DMS153 (cell line): ENCODE results near the gene WDR82.

Experiments used
- DNase-seq: peaks from one replicate; lab custom pipeline; 2025; lab: John Stamatoyannopoulos, UW

WDR82 gene, protein sequence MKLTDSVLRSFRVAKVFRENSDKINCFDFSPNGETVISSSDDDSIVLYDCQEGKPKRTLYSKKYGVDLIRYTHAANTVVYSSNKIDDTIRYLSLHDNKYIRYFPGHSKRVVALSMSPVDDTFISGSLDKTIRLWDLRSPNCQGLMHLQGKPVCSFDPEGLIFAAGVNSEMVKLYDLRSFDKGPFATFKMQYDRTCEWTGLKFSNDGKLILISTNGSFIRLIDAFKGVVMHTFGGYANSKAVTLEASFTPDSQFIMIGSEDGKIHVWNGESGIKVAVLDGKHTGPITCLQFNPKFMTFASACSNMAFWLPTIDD

DNA sequence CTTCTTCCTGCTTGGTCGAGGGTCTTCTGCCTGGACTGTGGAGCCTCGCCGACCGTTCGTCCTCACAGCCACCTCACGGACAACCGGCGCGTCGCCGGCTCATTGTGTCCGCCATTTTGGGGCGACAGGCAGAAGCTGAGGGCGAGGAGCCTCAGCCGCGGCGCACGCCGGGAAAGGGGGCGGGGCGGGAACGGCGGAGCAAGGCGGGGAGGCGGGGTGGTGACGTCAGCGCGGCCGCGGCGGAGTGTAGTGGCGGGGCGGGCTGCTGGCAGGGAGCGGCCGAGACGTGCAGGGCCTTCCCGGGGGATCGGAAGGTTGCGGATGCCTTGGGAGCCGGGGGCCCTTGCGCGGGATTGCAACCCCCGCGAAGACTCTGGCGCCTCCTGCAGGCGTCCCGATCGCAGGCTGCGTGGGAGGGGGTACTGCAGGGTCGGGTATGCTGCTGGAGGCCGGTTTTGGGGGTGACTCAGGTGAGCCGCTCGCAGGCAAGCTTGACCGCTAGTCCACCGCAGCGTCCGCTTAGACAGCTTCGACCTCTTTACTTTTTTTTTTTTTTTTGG is at the start of gene WDR82:
WDR82 (minus strand) TSS at position 140 of the 560 bp plus-strand sequence. CDS start 288 bp downstream, outside the sequence.
- DNase-seq: peak; percentile 64

DNA sequence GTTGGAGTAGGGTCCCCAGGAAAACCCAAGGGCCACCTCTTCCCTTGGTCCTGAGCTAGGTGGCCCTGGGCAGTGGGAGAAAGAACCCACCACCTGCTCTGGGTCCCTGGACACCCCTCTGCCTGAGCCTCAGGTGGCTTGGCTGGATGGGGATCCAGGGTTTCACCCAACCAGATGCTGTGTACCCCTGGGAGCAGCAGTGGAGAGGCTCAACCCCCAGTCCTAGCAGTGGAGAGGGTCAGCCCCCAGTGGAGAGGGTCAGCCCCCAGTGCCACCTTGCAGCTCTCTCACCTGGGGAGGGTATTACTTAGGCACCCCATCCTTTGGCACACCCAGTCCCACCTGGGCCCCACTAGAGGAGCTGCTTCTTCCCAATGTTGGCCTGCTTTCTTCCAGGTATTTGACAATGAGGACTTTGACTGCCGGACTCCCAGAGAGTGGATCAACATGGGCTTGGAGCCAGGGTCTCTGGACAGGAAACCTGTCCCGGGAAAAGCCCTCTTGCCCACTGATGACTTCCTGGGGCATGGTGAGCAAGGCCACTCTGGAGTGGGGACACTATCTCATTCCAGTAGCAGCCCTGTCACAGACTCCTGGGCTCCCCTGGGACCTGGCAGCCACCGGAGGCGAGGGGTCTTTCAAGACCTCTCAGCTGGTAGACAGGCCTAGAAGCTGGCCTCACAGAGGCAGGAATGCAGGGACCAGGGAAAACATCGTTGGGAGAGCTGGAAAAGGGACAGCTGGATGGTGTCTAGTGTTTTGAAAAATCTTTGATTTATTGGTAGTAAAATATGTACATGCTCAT is 49.2 kb upstream of the WDR82 start:
- no peak for DNase-seq

DNA sequence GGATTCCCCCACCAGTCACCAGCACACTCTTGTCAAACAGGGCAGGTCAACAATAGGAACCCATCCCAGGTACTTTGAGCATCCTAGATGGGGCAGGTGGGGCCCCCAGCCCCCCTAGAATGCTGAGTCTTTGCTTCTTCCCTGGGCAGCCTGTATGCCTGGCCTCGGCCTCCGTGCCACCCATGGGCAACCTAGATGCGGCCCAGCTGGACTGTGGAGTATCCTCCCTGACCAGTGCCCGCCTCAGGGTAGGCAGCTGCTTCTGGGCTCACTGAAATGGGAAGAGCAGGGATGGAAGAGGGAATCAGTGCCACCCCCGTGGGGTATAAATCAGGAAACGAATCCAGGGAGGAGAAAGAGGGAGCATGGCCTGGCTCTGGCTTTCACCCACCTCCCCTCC is 48.5 kb upstream of the WDR82 start:
- DNase-seq: no peak

DNA sequence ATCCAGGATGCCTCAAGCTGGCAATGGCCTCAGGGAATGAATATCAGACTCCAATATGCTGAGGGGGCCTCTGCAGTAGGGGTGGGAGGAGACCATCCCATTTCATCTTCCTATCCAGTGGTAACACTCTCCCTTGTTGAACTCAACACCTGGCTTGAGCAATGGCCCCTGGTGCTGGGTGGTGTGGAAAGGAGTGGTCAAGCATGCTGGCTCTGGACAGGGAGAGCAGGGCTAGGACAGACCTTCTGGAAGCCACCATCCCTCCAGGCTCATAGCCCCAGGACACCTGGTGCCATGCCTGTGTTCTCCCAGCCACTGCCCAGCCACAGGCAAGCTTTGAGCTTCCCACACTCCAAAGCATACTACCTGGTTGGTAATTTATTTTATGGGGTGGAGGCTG is 47.2 kb upstream of the WDR82 start:
- no peak for DNase-seq

DNA sequence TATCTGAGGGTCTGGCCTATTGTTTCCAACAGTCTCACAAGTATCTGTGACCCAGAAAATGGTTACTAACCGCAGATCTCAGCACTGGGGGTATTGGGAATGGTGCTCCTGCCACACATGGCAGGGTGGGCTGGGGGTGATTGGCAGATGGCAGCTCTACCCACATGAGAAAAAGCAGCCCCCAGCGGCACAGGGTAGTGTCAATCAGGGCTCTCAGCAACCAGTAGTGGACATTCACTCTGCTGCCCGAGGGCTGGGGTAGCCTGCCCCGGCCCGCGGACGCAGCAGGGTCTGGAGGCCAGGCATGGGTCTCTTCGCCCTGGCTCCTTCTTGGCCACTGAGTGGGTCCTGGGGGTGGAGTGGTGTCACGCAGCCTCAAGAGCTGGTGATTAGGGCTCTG is 46.2 kb upstream of the WDR82 start:
- no peak for DNase-seq

DNA sequence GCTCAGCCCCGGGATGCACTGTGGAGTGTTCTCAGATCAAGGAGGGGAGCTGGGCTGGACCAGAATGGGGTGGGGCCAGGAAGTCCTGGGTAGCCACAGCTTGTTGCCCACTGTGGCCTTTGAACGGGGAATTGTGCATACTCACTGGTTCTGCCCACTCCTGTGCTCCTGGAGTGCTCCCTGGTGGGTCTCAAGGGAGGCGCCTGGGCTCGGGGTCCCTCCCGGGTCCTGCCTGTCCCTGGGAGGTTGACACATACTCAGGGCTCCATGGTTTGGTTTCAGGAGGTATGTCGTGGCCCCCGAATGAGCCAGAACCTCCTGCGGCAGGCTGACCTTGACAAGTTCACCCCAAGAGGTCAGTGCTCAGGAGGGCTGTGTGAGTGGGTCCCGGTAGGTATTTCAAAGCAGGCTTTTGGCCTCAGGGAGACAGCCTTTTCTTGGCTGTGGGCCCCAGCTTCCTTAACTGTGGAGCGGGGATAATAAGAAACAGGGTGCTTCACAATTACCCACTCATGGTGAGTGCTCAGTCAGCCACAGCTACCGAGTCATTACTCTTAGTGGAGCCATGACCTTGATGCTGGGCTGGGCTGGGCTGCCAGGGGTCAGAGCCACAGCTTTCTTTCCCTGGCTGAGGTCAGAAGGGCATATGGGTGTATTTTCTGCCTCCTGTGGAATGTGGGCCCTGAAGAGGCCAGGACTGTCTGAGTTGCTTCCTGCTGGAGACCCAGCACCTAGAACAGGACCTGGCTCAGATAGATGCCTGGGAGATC is 45.3 kb upstream of the WDR82 start:
- no peak for DNase-seq

DNA sequence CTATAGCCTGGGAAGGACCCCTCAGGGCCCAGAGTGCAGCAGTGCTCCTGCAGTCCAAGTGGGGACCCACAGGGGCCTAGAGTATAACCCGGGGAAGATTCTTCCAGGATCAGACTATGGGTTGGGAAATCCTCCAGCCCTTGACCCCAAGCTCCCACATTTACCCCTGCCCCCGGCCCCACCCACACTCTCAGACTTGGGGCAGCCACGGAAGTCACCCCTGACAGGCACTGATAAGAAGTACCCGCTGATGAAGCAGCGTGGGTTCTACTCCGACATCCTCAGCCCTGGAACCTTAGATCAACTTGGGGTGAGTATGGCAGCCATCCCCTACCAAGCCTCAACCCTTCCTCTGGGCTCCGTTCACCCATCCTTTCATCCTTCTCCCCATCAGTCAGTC is 44.0 kb upstream of the WDR82 start:
- DNase-seq: no peak

DNA sequence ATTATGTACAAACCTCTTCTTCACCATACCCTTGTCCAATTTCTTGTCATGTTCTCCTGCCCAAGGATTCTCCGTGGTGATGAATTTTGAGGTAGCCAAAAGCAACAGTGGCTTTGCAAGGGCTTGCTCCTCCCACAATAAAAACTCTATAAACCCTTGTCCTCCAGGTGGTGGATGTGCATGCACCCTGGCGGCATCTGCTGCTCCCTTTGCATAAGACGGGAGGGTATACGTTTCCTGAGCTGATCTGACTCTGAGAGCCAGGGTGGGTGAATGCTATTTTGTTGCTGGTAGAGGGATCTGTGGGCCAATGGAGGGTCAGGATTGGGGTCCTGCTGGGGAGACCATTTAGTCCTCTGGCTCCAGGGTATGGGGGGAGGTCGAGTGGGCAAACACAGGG is 43.0 kb upstream of the WDR82 start:
- DNase-seq: no peak

DNA sequence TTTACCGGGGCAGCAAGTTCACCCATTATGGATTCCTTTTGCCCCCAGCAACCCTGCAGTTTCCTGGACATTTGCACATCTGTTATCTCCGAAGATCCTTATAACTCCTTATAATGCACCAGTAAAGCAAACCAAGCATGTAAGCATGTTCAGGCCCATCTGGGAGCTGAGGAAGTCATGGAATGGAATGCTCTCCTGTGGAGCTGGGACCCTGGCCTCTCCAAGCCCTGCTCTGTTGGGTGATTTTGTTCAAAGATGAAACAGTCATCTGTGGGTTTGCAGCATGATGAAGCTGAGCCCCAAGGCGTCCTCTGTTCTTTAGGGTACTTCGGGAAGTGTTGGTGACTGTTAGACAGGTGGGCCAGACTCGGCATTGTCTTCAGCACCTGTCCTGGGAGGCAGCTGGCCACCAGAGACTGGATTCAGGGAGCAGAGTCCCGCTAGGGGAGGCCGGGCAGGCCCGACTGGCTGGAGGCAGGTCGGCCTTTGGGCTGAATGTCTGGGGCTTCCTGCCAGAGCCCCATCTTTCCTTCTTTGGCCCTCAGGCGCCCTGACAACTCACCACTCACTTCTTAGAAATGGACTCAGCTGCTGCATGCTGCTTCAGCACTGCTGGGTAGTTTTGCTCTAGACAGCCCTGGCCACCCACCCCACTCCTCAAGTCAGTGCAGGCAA is 41.6 kb upstream of the WDR82 start:
- DNase-seq: no peak

DNA sequence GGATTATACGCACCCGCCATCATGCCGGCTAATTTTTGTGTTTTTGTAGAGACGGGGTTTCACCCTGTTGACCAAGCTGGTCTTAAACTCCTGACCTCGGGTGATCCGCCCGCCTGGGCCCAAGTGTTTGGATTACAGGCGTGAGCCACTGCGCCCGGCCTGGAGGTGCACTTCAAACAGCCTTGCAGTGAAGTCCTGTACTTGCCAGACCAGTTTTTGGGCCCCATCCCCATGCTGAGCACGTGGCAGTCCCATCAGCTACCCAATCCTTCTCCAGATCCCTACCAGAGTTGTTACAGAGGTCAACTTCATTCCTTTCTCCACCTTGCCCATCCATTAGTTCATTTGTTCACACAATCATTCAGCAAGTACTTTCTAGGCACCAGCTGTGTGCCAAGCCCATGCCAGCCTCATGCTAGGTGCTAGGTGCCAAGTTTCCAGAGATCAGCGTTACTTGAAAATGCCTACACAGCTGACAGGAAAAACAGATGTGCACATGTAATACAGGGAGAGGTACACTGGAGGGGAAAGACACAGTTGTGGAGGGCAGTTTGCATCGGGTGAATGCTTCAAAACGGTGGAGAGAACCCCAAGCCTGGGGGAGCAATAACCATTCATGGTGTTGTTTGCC is 39.9 kb upstream of the WDR82 start:
- no peak for DNase-seq

DNA sequence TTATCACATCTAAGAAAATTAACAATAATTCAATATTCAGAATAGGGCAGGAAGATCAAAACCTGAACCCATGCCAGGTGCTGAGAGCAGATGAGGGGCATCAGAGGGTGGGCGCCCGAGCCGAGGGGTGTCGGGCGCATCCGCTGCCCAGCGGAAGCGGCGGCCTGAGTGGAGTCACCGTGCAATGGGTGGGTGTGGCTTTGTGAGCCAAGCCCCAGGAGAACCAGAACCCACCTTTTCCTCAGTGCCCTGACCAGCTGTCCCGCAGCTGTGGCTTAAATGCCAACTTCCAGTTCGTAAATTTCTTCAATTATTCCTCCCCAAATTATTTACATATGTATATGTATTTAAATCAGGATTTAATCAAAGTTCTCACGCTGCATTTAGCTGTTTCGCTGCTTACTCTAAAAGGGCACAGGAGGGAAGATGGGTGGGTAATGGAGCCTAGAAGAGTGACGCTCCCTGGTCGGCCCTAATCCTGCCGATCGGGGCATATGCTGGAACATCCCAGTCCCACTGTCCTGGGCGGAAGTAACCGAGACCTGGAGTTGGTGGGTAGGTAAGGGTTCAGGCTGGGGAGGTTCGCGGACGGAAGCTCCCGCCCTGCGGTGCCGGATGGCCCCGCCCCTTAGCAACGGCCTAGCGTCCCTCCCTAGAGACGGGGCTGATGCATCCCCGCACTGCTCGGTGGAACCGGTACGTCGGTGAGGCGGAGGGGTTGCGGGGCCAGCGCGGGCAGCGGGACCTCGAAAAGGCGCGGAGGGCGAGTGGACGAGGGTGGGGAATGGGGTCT is 39.0 kb upstream of the WDR82 start:
- peak; percentile 52 for DNase-seq

DNA sequence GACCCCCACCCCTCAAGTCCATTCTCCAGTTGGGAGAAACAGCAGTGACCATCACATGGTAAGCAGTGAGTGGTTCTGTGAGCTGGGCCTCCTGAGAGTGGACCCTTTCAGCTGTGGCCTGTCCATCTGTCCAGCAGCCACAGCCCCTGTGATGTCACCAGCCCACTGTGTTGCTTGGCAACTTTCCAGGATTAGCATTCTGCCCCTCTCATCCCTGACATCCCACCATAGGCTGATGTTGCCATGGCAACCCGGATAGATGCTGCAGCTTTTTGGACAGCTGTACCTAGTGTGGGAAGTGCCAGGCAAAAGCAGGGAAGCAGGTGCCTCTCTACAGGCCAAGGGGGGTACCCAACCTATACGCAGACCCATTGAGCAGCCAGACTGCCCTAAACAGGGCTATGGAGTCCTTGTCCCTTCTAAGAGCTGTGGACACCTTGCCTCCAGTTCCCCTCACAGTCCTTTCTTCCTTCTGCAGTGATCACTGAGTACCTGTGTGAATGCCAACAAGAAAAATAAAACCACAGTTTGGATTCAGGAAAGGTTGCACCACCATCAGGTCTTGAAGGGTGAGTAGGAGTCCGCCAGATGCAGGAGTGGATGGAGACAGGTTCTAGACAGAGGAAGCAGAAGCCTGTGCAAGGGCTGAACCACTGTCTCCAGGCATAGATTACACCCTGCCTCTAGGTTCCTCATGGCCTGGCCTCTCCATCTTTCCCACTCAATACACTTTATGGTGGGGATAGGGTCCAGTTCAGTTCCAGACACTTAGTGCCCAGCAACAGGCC is 37.7 kb upstream of the WDR82 start, which contains the start of gene DNAH1:
DNAH1 (plus strand) TSS at position 343 of the 788 bp plus-strand sequence. CDS start 6,124 bp downstream, outside the sequence.
- no peak for DNase-seq

DNA sequence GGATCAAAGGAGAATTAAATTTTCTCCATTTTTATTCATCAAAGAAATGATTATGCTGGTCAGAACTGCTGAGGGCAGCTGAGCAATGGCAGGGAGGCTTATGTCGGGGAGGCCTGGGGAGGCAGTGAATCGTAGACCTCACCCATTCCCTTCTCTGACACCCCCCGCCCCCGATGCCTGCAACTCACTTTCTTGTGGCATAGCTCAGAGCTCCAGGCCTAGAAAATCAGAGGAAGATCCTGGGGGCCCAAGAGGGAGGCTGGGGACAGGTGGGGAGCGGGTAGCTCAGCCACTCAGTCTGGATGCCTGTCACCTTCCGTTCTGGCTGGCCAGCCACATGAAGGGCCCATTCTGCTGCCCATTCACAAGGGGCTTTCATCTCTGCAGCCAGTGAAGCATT is 36.6 kb upstream of the WDR82 start:
- no peak for DNase-seq

DNA sequence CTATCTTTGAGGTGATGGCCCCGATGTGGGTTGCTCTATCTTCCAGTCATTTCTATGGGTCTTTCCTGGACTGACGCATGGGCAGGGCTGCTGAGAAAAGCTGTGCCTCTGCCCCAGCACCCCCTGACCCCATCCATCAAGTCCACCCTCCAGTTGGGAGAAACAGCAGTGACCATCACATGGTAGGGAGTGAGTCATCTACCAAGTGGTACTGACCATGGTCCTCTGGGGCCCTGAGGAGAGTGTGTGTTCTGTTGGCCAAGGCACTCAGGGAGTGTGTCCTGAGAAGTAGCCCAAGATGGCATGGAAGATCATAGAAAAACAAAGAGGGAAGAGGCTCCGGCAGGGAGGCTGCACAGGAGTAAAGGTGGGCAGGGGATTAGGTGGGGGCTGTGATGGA is 36.0 kb upstream of the WDR82 start:
- DNase-seq: no peak

DNA sequence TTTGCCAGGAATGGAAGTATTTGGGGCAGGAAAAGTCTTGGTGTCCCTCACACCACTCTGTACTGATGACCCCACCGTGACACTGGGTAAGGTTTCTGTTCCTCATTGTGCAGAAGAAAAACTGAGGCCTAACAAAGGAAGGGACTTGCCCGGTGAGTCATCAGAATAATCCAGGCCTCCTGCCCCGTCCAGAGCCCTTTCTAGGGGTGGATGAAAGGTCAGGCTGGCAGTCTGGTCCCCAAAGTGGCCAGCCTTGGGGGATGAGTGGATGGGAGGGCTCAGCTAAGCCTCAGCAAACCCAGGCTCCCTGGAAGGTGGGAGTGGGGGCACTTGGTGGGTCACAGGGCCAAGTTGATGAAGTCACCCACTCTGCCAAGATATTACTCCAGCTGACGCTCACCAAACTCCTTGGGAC is 35.3 kb upstream of the WDR82 start:
- DNase-seq: no peak

DNA sequence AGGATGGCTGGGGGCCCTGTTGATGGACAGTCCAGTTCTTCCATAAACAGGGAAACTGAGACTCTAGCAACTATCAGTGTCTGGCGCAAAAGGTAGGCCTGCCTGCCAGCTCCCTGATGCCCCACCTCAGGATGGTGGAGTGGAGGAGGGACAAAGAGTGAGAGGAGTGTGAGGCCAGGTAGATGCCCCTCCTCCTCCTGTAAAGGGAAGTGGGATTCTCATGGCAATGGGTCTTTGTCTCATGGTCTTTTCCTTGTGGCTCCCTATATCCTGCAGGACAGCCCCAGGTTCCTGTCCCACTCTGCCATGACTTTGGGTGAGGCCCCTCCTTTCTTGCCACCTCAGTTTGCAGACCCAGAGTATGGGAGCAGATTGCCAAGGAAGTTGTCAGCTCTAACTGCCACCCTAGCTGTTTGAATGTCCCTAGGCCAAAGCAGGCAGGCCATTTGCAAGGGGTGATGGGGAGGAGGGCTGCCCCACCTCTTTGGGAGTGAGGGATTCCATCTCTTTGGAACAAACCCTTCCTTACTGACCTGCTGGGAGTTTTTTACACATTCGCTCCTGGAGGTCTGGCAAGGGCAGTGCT is 34.8 kb upstream of the WDR82 start:
- no peak for DNase-seq

DNA sequence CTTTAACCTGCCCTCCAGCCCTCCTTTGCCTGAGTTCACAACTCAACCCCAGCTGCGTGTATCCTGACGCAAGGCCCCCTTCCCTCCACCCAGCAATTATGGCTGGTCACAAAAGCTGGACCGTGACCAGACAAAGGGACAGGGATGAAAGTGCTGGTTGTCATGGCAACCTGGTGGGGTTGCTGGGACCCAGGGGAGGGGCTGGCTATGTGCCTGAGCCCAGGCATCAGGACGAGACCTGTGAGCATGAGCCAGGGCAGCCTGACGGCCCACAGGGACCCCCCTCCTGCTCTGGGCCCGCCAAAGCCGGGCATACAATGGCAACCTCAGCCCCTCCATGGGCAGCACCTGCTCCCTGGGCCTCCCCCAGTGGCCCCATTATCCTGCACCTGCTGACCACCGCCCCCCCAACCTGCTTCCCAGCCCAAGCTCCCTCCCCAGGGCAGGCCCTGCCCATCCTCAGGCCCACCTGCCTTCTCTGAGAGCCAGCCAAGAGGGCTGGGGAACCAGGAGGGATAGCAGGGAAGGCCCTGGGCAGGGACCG is 33.2 kb upstream of the WDR82 start:
- DNase-seq: no peak

DNA sequence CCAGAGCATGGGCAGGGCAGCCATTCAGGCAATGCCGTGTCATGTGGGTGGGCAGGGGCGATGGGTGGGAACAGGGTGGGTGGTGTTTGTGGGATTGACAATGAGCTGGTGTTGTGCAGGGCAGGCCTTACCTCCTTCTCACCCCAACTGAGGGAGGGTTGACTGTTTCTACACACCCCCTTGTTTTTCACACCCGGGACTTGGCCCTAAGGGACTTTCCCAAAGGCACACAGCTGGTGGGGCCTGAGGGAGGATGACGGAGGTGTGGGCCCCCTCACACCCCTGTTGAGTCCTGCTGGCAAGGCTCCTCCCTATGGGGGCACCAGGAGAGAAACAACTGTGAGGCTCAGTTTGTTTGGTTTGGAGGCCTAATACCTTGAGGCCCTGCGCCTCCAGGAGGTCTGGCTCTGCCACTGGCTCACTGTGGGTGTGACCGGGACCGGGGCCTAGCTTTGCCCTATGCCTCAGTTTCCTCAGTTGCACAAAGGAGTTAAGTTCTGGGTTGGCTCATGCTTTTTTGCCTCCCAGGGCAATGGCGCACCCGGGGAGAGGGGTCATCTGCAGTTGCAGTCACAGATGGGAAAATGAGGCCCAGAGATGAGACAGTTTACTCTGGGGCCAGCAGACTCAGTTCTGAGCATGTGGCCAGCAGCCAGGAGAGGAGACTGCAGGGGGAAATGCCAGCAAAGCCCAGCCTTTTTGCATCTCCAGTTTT is 32.6 kb upstream of the WDR82 start:
- no peak for DNase-seq
